Left lung (tissue), 10 donors: ENCODE measurements around the gene SPDYE17. TPM values are rescaled to one million over a fixed set of nuclear protein-coding genes. Genes with fewer than 3 reads are reported as not detected.
A peak's percentile ranks its signal among the peaks of the same experiment; 100 is the strongest.
"Not testable (repeated sequence)": the region's sequence is repeated elsewhere in the genome, so short reads cannot be mapped to it uniquely, and the experiment has no call there.

Experiments used
- ATAC-seq: fragments of 200-7000 bp; cut with Tn5 transposase; one replicate; pipeline ENCODE4 v1.9.1; 2020; ENCODE audit warnings: moderate library complexity
- DNase-seq, 4 donors: peaks; one replicate each; pipeline ENCODE4 v3.0.0-alpha.2; 2013 to 2020
- H3K27ac ChIP-seq, 2 donors: fragments of 200-600 bp; sonication (generic) in 1 of 2; one replicate each; pipeline versions ENCODE4 v1.5.0 to v1.8.0; 2020 to 2021
- H3K27me3 ChIP-seq, 2 donors: fragments of 200-600 bp; sonication (generic) in 1 of 2; one replicate each; pipeline versions ENCODE4 v1.5.0 to v1.8.0; 2020 to 2021
- H3K36me3 ChIP-seq, 2 donors: fragments of 200-600 bp; sonication (generic) in 1 of 2; one replicate each; pipeline versions ENCODE4 v1.5.0 to v1.8.0; 2020 to 2021
- H3K4me1 ChIP-seq, 2 donors: fragments of 200-600 bp; one replicate each; pipeline ENCODE4 v1.8.0; 2021
- H3K4me3 ChIP-seq, 2 donors: fragments of 200-600 bp; sonication (generic) in 1 of 2; one replicate each; pipeline versions ENCODE4 v1.5.0 to v1.8.0; 2020 to 2021; ENCODE audit warnings: mild to moderate bottlenecking in 1 of 2
- H3K9me3 ChIP-seq, 2 donors: fragments of 200-600 bp; sonication (generic) in 1 of 2; one replicate each; pipeline versions ENCODE4 v1.5.0 to v1.8.0; 2020 to 2021
- CTCF ChIP-seq, 2 donors: fragments of 200-600 bp; sonication (generic) in 1 of 2; IDR thresholded peaks; one replicate each; pipeline versions ENCODE4 v1.5.0 to v1.8.0; 2021; ENCODE audit warnings: antibody characterized with exemption in 2 of 2
- intact Hi-C, 2 donors: fragments of 100-400 bp; cut with DNase I; formaldehyde crosslinking; loops; one replicate each; pipeline versions ENCODE4 v1.11.2 to v1.14.2; 2022
- polyA plus RNA-seq, 6 donors: library from polyadenylated mRNA; unstranded; fragments of 120-200 nt; gene quantifications; one replicate each; pipeline ENCODE4 v1.2.1, GENCODE V29; 2013; ENCODE audit not compliant: insufficient read length in 6 of 6
- total RNA-seq, 2 donors: library from RNA; stranded (reverse); fragmentation: NEBNext Ultra II Directional; extraction: Animal tissue kit (Norgen Biotek cat#: 25700); gene quantifications; one replicate each; pipeline ENCODE4 v1.2.1, GENCODE V29; 2021
- donor health status: DM: no; HTN: yes; CAD: no.
- donor health status: DM: no; HTN: no; CAD: no.

SPDYE17 gene
- total and polyA plus RNA-seq, 8 donors: not detected

GRCh38 chr7:76998285-76998589 lies 33.9 kb downstream of the SPDYE17 start:
- no peak for TF ChIP-seq CTCF (IDR thresholded peaks at IDR 0.05)
- Histone ChIP-seq H3K27me3 (no peaks in the 10 kb centered on the region), H3K9me3 (no peaks in the 10 kb centered on the region), H3K4me3 (no peak overlapping the region), H3K36me3 (peaks cover 0 to 33% of the 10 kb centered on the region in 2 donors), H3K27ac (no peak overlapping the region), H3K4me1 (no peaks in the 10 kb centered on the region)
- intact Hi-C loops: loop anchor here in 1 of 2 donors (10.0 kb wide), 1 partner anchor 493 kb away; no protein-coding TSS in a partner anchor
- peak in 1 of 4 donors; percentile 49 for DNase-seq
- ATAC-seq: no peak

DNA sequence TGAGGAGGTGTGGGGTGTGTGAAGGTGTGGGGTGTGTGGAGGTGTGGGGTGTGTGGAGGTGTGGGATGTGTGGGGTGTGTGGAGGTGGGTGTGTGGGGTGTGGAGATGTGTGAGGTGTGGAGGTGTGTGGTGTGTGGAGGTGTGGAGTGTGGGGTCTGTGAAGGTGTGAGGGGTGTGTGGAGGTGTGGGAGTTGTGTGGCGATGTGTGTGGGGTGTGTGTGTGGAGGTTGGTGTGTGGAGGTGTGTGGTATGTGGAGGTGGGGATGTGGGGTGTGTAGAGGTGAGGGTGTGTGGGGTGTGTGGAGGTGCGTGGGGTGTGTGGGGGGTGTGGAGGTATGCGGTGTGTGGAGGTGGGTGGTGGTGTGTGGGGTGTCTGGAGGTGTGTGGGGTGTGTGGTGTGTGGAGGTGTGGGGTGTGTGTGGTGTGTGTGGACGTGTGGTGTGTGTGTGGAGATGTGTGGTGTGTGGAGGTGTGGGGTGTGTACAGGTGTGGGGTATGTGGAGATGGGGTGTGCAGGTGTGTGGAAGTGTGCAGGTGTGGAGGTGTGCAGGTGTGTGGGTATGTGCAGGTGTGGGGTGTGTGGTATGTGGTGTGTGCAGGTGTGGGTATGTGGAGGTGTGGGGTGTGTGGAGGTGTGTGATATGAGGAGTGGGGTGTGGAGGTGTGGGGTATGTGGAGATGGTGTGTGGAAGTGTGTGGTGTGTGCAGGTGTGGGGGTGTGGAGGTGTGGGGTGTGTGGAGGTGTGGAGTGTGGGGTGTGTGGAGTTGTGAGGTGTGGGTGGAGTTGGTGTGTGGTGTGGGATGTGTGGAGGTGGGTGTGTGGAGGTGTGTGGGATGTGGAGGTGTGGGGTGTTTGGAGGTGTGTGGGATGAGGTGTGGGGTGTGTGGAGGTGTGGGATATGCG lies 34.5 kb downstream of the SPDYE17 start:
- intact Hi-C loops: loop anchor here in 1 of 2 donors (10.0 kb wide), 1 partner anchor 493 kb away; no protein-coding TSS in a partner anchor
- no peak for TF ChIP-seq CTCF (IDR thresholded peaks at IDR 0.05)
- no peak overlapping the region for H3K27ac ChIP-seq
- H3K36me3 ChIP-seq: peaks cover 0 to 27% of the 10 kb centered on the region in 2 donors
- DNase-seq (peak in 1 of 4 donors; percentile 58), ATAC-seq (no peak)
- no peaks in the 10 kb centered on the region for H3K9me3 ChIP-seq
- no peak overlapping the region for H3K4me3 ChIP-seq
- no peaks in the 10 kb centered on the region for H3K4me1 ChIP-seq
- H3K27me3 ChIP-seq: no peaks in the 10 kb centered on the region

DNA sequence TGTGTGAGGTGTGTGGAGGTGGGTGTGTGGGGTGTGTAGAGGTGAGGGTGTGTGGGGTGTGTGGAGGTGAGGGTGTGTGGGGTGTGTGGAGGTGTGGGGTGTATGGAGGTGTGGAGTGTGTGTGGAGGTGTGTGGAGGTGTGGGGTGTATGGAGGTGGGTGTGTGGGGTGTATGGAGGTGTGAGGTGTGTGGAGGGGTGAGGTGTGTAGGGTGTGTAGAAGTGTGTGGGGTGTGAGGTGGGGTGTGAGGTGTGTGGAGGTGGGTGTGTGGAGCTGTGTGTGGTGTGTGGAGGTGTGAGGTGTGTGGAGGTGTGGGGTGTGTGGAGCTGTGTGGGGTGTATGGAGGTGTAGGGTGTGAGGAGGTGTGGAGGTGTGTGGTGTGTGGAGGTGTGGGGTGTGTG lies 35.2 kb downstream of the SPDYE17 start:
- peaks cover 0 to 20% of the 10 kb centered on the region in 2 donors for H3K36me3 ChIP-seq
- intact Hi-C loops: loop anchor here in 1 of 2 donors (10.0 kb wide), 1 partner anchor 492 kb away; no protein-coding TSS in a partner anchor
- not testable (repeated sequence) for H3K27ac ChIP-seq, H3K4me3 ChIP-seq, ATAC-seq, H3K27me3 ChIP-seq, H3K4me1 ChIP-seq, H3K9me3 ChIP-seq
- DNase-seq: peak in 1 of 4 donors; percentile 24

- H3K36me3 ChIP-seq: peaks cover 0 to 11% of the 10 kb centered on the region in 2 donors
- H3K4me1 ChIP-seq, ATAC-seq, H3K27me3 ChIP-seq, H3K27ac ChIP-seq, H3K9me3 ChIP-seq, H3K4me3 ChIP-seq: not testable (repeated sequence)
- intact Hi-C loops: loop anchor here in 1 of 2 donors (10.0 kb wide), 1 partner anchor 489 kb away; no protein-coding TSS in a partner anchor
- peak in 1 of 4 donors; percentile 41 for DNase-seq
Observed at GRCh38 chr7:76994286-76994685, 37.9 kb downstream of the SPDYE17 start.

DNA sequence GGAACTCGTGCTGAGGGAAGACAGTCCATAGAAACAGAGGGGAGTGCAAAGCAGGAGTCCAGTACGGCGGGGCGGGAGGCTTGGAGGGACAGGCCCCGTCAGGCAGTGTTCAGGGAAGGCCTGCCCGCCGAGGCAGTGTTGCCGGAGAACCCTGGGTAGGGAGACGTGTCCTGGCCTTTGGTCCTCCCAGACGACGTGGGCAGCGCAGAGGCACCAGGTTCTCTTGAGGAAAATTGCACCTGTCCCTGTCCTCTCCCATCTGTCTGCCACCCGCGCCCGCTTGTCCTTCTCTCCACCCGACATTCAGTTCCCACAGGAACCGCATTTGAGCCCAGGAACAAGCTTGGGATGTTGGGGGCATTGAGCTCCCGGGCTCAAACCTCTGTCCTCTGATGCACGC lies 38.3 kb downstream of the SPDYE17 start:
- H3K27ac ChIP-seq, H3K9me3 ChIP-seq, ATAC-seq, H3K4me3 ChIP-seq, H3K4me1 ChIP-seq, H3K27me3 ChIP-seq: not testable (repeated sequence)
- peak in 1 of 4 donors; percentile 69 for DNase-seq
- peaks cover 0 to 11% of the 10 kb centered on the region in 2 donors for H3K36me3 ChIP-seq
- intact Hi-C loops: loop anchor here in 1 of 2 donors (10.0 kb wide), 1 partner anchor 489 kb away; no protein-coding TSS in a partner anchor

DNA sequence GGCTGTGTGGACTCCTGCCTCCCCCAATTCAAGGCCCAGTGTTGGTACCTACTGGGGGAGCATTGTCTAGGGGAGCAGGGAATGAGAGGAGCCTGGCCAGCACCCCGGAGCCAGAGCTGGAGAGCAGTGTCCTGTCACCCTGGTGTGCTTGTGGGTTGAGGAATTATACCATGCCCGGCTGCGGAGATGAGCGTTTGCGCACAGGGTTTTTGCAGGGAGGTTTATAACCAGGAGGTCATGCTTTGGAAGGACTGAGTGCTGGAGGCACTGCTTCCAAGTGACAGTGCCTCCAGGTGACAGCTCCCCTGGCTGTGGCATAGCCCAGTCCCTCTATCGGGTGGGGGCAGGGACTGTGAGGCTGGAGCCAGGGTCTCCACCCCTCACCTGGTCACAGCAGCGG lies 39.3 kb downstream of the SPDYE17 start:
- H3K36me3 ChIP-seq: peaks cover 0 to 11% of the 10 kb centered on the region in 2 donors
- DNase-seq: peak in 1 of 4 donors; percentile 16
- not testable (repeated sequence) for H3K27me3 ChIP-seq, H3K9me3 ChIP-seq, H3K27ac ChIP-seq, H3K4me1 ChIP-seq, H3K4me3 ChIP-seq, ATAC-seq
- intact Hi-C loops: loop anchor here in 1 of 2 donors (10.0 kb wide), 1 partner anchor 488 kb away; no protein-coding TSS in a partner anchor

DNA sequence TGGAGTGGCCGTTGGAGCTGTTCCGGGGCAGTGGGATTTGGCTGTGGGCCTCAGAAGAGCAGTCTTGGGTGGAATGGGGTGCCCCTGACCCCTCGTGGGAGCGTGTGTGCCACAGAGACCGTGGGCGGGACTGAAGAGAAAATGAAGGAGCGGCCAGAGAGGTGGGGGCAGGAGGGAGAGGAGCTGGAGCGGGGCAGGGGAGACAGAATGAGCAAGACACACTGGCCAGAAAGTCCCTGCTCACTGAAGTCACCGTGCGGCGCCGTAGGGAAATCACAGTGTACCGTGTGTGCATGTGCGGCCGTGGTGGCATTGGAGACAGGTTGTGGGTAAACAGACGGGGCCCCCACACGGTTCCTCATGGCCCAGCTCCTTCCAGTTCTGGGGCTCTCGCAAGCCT lies 40.0 kb downstream of the SPDYE17 start:
- H3K27ac ChIP-seq, ATAC-seq, H3K4me1 ChIP-seq, H3K27me3 ChIP-seq, H3K9me3 ChIP-seq, H3K4me3 ChIP-seq: not testable (repeated sequence)
- H3K36me3 ChIP-seq: peaks cover 0 to 11% of the 10 kb centered on the region in 2 donors
- intact Hi-C loops: loop anchor here in 1 of 2 donors (10.0 kb wide), 1 partner anchor 487 kb away; no protein-coding TSS in a partner anchor
- peak in 1 of 4 donors; percentile 42 for DNase-seq

- intact Hi-C loops: loop anchor here in 1 of 2 donors (10.0 kb wide), 1 partner anchor 485 kb away; no protein-coding TSS in a partner anchor
- ATAC-seq: not testable (repeated sequence)
Observed at GRCh38 chr7:76990202-76990601, 42.0 kb downstream of the SPDYE17 start.

GRCh38 chr7:76985924-76986717 lies 46.0 kb downstream of the SPDYE17 start:
- peaks cover 0 to 13% of the 10 kb centered on the region in 2 donors for H3K36me3 ChIP-seq
- H3K27ac ChIP-seq, DNase-seq, intact Hi-C loops, H3K9me3 ChIP-seq, H3K27me3 ChIP-seq, H3K4me1 ChIP-seq, H3K4me3 ChIP-seq: not testable (repeated sequence)
- peak; percentile 28 for ATAC-seq

More at GRCh38 chr7:76990202-76990601, 42.0 kb downstream of the SPDYE17 start:
- not testable (repeated sequence) for H3K27ac ChIP-seq, H3K27me3 ChIP-seq, H3K4me1 ChIP-seq, H3K9me3 ChIP-seq, H3K4me3 ChIP-seq, DNase-seq
- peaks cover 0 to 11% of the 10 kb centered on the region in 2 donors for H3K36me3 ChIP-seq

DNA sequence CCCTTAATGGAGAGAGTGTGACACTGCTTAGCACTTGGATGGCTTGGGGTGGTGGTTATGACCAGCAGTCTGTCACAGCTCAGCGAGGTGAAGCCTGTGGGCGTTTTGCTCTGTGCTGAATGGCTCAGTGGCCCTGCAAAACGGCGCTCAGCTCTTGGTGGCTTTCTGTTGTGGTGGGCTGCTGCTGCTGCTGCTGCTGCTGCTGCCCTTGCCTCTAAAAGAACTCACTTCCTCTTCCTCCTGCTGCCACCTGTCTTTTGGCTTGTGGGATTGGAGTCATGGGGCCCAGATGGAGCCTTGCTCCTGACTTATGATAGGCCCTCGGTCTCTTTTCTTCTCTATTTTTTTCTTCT lies 47.4 kb downstream of the SPDYE17 start:
- not testable (repeated sequence) for H3K9me3 ChIP-seq, H3K27me3 ChIP-seq, ATAC-seq

More for the DNA sequence above, 47.4 kb downstream of the SPDYE17 start:
- intact Hi-C loops, H3K27ac ChIP-seq, H3K4me1 ChIP-seq, H3K4me3 ChIP-seq, DNase-seq: not testable (repeated sequence)
- H3K36me3 ChIP-seq: peaks cover 0 to 23% of the 10 kb centered on the region in 2 donors
